GM18517 (cell line): ENCODE data around the gene QPRT.
A peak's percentile ranks its signal among the peaks of the same experiment; 100 is the strongest.
"Not testable (repeated sequence)": the region's sequence is repeated elsewhere in the genome, so short reads cannot be mapped to it uniquely, and the experiment has no call there.

Experiments
- ATAC-seq: cut with Tn5 transposase; IDR thresholded peaks from one replicate; pipeline ENCODE4 v1.9.1; 2021; ENCODE audit warnings: mild to moderate bottlenecking, moderate library complexity; ENCODE audit not compliant: unreplicated experiment

Gene QPRT

DNA sequence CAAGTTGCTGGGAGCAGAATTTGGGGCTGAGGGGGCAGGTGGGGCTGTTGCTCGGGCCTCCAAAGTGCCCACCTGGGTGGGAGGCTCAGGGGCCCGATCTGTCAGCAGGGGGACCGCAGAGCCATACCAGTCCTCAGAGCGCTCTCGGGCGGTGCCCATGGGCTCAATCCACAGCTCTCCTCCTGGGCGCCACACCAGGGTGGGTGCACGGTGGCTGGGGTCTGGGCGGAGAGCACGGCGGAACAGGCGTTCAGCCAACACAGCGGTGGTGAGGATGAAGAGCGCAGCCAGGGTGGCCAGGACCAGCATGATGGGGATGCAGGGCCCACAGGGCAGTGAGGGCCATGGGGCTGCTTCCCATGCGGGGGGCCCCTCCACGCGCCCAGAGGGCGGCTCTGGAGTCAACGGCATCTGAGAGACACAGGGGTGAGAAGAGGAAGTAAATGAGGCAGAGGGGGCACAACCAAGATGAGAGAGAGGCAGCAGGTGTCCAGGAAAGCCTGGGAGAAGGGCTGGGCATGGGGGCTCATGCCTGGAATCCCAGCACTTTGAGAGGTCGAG lies 65.6 kb downstream of the QPRT start:
- ATAC-seq, result no peak

DNA sequence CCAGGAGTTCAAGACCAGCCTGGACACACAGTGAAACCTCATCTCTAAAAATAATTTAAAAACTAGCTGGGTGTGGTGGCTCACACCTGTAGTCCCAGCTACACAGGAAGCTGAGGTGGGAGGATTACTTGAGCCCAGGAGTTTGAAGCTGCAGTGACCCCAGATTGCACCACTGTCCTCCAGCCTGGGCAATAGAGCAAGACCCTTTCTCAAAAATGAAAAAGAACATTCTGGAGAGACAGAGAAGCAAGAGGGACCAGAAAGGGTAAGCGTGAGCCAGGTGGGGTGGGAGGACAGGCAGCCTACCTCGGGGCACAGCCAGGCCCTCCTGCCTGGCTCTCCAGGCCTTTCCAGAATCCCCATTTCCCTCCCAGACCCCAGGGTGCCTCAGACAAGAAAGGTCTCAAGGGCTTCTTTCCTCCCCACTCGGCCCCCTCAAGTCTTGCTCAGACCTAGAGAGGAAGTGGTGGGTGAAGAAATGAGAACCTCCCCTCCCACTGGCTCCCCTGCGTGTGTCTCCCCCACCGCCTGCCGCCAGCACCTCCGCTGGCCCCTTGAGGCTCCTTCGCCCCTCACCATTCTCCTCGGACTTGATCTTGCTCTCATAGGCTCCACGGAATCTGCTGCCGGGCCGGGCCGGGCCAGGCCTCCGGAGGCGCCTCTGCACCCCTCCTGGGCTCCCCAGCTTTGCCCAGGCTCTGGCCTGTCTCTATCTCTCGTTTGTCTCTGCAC lies 66.3 kb downstream of the QPRT start:
- peak; percentile 29 for ATAC-seq

DNA sequence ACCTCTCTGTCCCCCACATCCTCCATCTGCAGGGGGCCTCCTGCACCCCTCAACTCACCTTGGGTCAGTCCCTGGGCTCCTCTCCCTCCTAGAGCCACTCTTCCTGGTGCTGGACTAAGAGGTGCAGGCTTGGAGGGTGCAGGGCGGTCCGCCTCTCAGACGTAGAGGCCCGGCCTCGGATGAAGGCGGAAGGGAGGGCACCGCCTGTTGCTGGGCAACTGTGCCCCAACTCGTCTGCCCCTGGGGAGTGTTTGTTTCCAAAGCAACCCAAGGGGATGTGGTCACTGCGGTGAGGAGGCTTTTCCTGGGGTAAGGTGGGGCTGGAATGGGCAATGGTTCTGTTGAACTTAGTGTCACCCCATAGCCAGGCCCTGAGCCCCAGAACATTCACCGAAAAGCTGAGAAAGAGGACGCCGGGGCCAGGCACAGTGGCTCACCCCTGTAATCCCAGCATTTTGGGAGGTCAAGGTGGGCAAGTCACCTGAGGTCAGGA lies 66.9 kb downstream of the QPRT start, which contains the start of gene C16orf54:
C16orf54 (minus strand) TSS at position 138 of the 493 bp plus-strand sequence. CDS start 1,039 bp downstream, outside the sequence.
- ATAC-seq, result peak; percentile 76

DNA sequence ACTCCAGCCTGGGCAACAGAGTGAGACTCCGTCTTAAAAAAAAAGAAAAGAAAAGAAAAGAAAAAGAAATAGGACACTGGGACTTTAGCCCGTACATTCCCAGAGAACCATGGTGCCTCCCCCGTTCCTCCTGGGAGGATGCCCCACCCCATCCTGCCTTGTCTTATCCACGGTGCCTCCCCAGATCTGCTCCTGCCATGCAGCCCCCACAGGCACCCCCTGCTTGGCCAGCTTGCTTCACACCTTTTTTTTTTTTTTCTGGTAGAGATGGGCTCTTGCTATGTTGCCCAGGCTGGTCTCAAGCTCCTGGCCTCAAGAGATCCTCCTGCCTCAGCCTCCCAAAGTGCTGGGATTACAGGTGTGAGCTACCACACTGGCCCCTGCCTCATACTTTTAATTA lies 67.5 kb downstream of the QPRT start:
- ATAC-seq, result not testable (repeated sequence)
